HFFc6 (cell line): ENCODE measurements around the gene C10orf71. TPM values are rescaled to one million over a fixed set of nuclear protein-coding genes. Genes with fewer than 3 reads are reported as not detected.

Source experiments
- DNase-seq: peaks from one replicate; pipeline ENCODE4 v3.0.0-alpha.2; 2018
- H3K27ac Mint-ChIP-seq: 2 replicates; pipeline ENCODE4 v1.8.0; 2020; ENCODE audit warnings: mild to moderate bottlenecking, mixed read lengths
- H3K27me3 Mint-ChIP-seq: 2 replicates; pipeline ENCODE4 v1.8.0; 2021; ENCODE audit warnings: mild to moderate bottlenecking, moderate library complexity, mixed read lengths; ENCODE audit not compliant: insufficient read depth
- H3K36me3 Mint-ChIP-seq: 2 replicates; pipeline ENCODE4 v1.8.0; 2021; ENCODE audit warnings: low read depth, mixed read lengths
- H3K4me1 Mint-ChIP-seq: 2 replicates; pipeline ENCODE4 v1.8.0; 2020; ENCODE audit warnings: low read depth, mixed read lengths
- H3K4me3 Mint-ChIP-seq: 2 replicates; pipeline ENCODE4 v1.8.0; 2020; ENCODE audit warnings: mild to moderate bottlenecking, moderate library complexity, mixed read lengths
- H3K9me3 Mint-ChIP-seq: 2 replicates; pipeline ENCODE4 v1.8.0; 2020; ENCODE audit warnings: mild to moderate bottlenecking, mixed read lengths
- CTCF ChIP-seq: fragments of 200-600 bp; sonication (generic); IDR thresholded peaks from 2 replicates; pipeline ENCODE4 v1.5.0; 2021; ENCODE audit warnings: antibody characterized with exemption, mild to moderate bottlenecking
- total RNA-seq, 6 experiments: library from RNA; stranded (reverse); fragmentation: NEBNext Ultra II Directional; extraction: Animal tissue kit (Norgen Biotek cat#: 25700); gene quantifications; 2 replicates in 1 of 6; 3 replicates in 5 of 6; pipeline ENCODE4 v1.2.3, GENCODE V29; 2021

C10orf71 gene
- total RNA-seq, 6 experiments from 2014 or later: not detected

DNA sequence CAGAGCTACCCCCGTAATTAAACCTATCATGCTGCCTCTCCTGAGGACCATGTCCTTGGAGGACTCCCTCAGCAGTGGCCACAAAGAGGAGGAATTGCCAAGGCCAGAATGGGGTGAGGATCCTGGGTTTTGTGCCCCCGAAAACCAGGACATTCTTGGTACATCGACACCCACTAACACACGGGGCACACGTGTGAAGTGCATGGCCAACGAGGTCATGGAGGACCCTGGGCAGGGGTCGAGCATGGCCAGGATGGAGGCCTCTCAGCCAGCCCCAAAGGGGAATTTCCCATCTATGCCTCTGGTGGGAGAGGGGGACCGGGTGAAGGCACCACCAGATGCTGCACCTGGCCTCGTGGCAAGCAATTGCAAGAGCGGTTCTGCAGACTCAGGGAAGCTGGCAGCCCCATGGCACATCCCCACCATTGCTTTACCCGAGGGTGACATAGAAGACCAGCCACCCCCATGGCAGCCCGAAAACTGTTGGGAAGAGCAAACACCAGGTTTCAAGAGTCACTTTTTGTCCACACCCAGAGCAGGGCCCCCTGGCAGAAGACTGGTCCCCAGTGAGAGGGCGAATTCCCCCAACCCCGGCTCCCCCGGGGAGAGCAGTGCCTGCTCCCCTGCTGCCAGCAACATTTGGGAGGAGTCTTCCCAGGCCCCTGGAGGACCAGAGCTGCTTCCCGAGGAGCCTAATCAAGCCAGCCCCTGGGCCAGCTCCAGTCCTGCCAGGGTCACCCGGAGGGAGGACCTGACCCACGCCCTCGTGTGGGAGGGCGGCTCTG is 26.4 kb downstream of the C10orf71 start:
- no peaks in the 10 kb centered on the region for H3K4me1 Mint-ChIP-seq
- TF ChIP-seq CTCF: no peak
- no peaks in the 10 kb centered on the region for H3K9me3 Mint-ChIP-seq
- no peak for DNase-seq
- no peaks in the 10 kb centered on the region for H3K36me3 Mint-ChIP-seq
- no peak overlapping the region for H3K4me3 Mint-ChIP-seq
- H3K27ac Mint-ChIP-seq: no peak overlapping the region
- peaks cover 59% of the 10 kb centered on the region for H3K27me3 Mint-ChIP-seq

- H3K4me1 Mint-ChIP-seq: no peaks in the 10 kb centered on the region
- TF ChIP-seq CTCF: no peak
- no peaks in the 10 kb centered on the region for H3K36me3 Mint-ChIP-seq
- DNase-seq: no peak
- H3K27ac Mint-ChIP-seq: no peak overlapping the region
- H3K9me3 Mint-ChIP-seq: no peaks in the 10 kb centered on the region
- H3K4me3 Mint-ChIP-seq: no peak overlapping the region
- peaks cover 59% of the 10 kb centered on the region for H3K27me3 Mint-ChIP-seq
These were observed 27.2 kb downstream of the C10orf71 start for GRCh38 chr10:49325916-49326783.

- no peaks in the 10 kb centered on the region for H3K36me3 Mint-ChIP-seq
- no peak overlapping the region for H3K27ac Mint-ChIP-seq
- no peak for DNase-seq
- no peak for TF ChIP-seq CTCF
- peaks cover 60% of the 10 kb centered on the region for H3K27me3 Mint-ChIP-seq
- no peaks in the 10 kb centered on the region for H3K4me1 Mint-ChIP-seq
- H3K4me3 Mint-ChIP-seq: no peak overlapping the region
- H3K9me3 Mint-ChIP-seq: no peaks in the 10 kb centered on the region
These were observed 28.3 kb downstream of the C10orf71 start for GRCh38 chr10:49327036-49327813.

DNA sequence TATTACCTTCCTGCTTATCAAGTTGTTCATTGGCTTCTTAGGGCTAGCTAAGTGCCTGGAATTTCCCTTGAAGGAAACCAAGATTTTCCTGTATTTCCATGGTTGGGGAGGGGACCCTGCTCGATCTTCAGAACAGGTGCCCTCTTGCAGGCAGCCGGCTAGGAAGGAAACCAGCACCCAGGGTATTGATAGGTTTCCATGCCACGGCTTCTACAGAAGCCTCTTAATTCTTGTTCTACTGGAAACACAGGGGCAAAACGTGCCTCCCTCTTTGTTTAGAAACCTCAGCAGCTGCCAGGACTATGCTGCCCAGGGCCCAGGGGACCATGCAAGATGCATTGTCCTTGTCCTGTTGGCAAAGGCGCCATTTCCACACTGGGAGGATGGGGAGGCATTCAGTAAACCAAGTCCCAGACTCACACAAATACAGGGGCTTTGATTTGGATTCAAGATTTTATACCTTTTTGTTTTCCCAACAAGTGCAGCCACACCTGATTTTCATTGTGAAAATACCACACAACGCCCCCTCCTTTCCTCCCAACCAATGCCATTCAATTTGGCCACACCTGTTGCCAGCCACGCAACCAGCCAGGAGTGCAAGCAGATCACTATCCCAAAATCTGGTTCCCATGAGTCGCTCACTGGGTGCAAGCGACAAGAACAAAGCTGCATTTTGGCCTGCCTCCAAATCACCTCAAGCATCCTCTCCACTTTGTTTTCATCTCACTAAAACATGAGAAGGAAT is 29.6 kb downstream of the C10orf71 start:
- DNase-seq: no peak
- Mint-ChIP-seq H3K9me3 (no peaks in the 10 kb centered on the region), H3K4me1 (no peaks in the 10 kb centered on the region), H3K27me3 (peaks cover 50% of the 10 kb centered on the region), H3K4me3 (no peak overlapping the region), H3K36me3 (no peaks in the 10 kb centered on the region), H3K27ac (no peak overlapping the region)
- TF ChIP-seq CTCF: no peak

GRCh38 chr10:49329146-49329505 is 30.2 kb downstream of the C10orf71 start:
- H3K4me3 Mint-ChIP-seq: no peak overlapping the region
- DNase-seq: no peak
- H3K36me3 Mint-ChIP-seq: no peaks in the 10 kb centered on the region
- TF ChIP-seq CTCF: no peak
- H3K27ac Mint-ChIP-seq: no peak overlapping the region
- H3K27me3 Mint-ChIP-seq: peaks cover 46% of the 10 kb centered on the region
- no peaks in the 10 kb centered on the region for H3K4me1 Mint-ChIP-seq
- no peaks in the 10 kb centered on the region for H3K9me3 Mint-ChIP-seq
